HG03432 (cell line): Measurements from ENCODE around the gene ATP13A5.

Experiments used
- ATAC-seq: cut with Tn5 transposase; IDR thresholded peaks from one replicate; pipeline ENCODE4 v1.9.1; 2021; ENCODE audit warnings: mild to moderate bottlenecking, moderate library complexity; ENCODE audit not compliant: unreplicated experiment

The ATP13A5 gene

DNA sequence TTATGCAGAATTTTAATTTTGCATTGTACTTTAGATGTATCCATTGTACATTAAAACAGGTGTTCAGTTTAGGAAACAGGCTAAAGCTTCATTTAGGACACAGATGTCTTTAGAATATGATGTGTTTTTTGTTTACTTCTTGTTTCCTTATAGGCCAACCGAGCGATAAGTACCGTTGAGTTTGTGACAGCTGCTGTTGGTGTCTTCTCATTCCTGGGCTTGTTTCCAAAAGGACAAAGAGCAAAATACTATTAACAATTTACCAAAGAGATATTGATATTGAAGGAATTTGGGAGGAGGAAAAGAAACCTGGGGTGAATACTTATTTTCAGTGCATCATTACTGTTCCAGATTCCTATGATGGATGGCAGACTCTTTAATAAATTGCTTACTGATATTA lies 108.1 kb downstream of the ATP13A5 start:
- ATAC-seq = no peak

DNA sequence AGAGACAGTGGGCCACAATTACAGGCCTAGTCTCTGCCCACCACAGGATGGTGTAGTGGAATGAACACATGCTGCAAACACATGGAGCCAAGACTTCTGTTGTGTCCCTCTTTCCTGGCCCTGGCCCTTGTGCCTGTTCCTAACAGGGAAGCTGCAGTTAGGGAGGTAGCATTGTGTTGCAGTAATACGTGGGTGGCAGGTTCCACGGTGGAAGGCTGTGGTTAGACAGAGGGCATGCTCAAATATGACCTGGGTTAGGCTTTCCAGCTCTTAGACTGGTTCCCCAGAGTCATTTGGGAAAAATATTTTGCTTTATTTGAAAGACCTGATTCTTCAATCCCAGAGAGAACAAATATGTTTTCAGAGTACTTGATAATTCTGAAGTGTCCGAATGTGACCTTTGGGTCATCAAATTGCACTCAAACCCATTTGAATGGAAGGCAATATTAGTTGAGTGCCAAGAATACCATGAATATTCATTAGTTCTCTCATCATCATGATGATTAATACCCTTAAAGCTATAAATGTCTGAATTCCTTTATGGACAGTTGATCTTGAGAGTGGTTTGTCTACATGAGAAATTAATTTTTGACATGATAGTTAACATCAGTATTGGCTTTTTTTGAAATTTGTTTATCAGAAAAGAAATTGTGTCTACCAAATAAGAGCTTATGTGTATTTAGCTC lies 109.1 kb downstream of the ATP13A5 start:
- ATAC-seq = no peak

DNA sequence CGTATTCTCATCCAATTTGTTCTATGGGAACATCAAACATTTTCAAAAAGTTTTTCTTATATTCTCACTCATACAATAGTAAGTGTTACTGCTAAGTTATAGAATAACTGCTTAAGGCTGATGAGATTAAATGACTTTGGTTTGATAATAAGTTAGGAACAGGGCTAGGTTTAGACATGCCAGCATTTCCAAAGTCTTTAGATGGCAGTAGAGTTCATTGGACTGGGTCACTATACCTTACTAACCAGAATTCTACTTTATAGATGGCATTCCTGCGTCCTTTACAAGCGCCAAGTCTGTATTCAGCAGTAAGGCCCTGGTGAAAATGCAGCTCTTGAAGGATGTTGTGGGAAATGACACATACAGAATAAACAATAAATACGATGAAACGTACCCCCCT lies 115.8 kb downstream of the ATP13A5 start:
- ATAC-seq = no peak

DNA sequence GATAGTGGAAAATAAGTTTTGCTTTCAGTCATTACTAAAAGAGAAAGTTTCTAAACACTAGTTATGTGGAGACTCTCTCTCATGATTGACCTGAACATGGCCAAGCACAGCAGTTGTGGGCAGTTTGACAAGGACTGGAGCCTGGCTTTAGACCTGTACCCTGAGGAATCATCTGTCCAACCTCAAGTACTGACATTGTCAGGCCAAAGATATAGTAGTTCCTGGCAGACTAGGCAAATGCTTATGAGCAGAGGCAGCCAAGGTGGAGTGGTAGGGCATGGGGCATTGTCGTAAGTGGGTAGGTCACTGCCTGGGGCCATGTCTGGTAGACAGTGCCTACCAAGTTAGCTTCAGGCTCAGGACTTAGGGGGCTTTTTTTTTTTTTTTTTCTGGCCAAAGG lies 116.6 kb downstream of the ATP13A5 start:
- no peak for ATAC-seq

DNA sequence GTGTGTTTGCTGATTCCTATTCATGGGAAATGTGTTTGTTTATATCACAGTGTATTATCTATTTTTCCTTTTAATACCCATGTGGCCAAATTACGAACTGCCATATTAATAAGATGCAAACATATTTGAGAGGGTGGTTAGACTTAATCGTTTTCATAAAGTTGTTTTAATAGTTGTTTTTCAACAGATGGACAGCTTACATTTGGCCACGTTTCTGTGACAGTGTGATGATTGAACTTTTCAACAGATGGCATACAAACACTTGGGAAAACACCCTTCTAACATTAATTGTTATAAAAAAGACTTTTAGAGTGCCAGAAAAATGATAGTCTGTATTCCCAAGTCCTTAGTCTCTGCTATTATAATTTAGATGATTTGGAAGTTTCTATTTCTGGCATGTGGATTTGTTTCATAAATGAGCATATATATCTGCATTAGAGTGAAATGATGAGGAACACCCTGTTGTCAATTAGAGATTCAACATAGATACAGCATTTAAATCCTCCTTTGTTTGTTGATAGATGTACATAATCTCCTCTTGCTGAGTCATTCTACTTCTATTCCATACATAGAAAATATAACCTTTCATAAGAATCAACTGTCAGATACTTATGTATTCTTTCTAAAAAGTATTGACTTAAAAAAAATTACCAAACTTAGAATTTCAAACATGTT lies 124.4 kb downstream of the ATP13A5 start:
- ATAC-seq = no peak

DNA sequence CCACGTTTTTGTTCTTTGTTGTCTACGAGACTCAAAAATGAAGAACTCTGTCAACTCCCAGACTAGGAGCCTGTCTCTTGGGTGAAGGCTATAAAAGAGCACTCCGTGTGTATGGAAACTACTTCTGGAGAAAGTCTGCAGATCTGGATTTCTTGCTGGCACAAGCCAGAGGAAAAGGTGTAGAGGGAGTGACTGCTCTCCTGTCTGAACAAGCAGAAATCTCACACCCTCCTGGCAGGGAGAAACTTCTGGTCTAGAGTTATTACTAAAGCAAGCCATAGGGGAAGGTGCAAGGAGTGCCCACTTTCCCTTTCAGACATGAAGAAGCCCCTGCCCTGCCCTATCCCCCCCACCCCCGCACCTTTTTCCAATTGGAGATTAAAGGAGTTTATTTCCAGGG lies 128.1 kb downstream of the ATP13A5 start:
- ATAC-seq = no peak

DNA sequence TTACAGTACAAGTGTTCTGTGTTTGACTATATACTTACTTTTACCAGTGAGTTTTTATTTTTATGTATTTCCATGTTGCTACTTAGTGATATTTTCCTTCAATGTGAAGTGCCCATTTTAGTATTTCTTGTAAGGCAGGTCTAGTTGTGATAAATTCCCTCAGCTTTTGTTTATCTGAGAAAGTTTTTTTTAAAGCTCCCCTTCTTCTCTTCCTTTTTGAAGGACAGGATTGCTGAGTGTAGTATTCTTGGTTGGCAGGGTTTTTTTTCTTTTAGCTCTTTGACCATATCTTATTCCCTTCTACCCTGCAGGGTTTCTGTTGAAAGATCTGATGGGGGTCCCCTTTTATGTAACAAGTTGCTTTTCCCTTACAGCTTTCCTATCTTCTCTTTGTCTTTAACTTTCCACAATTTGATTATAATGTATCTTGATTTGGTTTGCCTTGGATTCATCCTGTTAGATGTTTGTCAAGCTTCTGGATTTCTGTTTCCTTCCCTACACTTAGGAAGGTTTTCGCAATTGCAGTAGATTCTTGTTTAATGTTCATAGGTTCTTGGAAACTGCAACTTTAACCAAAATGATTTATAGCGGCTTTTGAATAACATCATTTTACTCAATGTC lies 129.6 kb downstream of the ATP13A5 start:
- no peak for ATAC-seq

DNA sequence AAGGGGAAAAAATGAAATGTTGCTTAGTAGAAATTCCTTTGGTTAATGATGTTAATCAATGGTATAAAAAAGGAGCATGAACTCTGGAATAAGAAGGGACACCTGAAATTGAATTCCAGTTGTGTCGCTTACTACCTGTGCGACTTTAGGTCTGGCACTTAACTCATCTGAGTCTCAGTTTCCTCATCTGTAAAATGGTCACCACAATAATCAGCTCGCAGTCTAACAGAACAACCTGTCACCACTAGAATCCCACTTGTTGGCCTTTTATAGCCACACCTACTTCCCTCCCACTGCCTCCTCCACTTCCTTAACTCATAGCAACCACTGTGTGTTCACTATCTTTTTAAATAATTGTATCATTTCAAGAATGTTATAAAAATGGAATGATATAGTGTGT lies 135.0 kb downstream of the ATP13A5 start:
- no peak for ATAC-seq

DNA sequence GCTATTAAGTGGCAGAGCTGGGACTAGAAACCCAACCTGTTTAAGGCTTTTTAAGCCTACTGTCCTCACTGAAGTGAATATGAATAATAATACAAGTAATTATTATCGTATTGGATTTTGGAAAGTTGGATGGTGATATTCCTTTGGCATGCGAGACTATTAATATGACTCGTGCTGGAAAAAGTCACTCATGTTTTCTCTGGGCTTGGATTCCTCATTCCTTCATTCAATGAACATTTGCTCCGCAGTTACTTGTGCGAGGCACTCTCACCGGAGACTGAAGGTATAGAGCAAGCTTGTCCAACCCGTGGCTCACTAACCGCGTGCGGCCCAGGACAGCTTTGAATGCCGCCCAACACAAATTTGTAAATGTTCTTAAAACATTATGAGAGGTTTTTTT lies 136.8 kb downstream of the ATP13A5 start:
- ATAC-seq = no peak

DNA sequence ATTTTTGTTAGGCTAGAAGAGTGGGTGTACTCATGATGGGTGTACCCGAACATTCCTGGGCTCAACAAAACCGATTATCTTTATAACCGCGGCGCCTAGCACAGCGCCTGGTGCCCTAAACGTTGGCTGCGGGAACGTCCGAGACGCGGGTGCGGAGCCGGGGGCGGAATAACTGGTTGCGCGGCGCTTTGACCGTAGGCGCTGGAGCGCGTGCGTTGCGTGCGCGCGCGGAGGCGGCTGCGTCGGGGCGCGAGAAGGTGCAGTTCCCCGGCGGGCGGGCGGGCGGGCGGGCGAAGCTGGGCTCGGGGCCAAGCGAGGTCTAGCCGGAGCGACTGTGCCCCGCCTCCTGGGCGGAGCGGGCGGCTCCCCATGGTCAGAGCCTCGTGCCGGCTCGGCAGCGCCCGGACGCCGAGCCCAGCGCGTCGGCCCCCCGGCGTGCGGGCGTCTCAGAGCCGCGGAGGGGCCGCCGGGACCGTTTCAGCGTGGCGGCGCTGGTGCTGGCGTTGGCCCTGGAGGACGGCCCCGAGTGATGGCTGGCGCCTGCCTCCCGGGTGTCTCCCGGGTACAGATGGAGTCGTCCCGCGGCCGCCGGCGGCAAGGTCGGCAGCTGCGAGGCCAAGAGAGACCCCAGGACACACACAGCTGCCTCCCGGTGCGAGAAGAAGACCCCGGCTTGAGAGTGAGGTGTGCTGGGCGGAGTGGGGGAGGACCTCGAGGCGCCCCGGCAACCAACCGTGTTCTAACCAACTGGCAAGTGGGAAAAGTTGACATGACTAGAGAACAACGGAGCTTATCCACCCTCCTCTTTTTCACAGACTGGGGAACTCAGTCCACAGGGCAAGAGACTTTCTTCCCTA lies 137.5 kb downstream of the ATP13A5 start, which contains the start of gene PLAAT1:
Gene PLAAT1 (plus strand): TSS at position 373 of the 857 bp plus-strand sequence. CDS start 14,429 bp downstream, outside the sequence.
- ATAC-seq = peak; percentile 85

DNA sequence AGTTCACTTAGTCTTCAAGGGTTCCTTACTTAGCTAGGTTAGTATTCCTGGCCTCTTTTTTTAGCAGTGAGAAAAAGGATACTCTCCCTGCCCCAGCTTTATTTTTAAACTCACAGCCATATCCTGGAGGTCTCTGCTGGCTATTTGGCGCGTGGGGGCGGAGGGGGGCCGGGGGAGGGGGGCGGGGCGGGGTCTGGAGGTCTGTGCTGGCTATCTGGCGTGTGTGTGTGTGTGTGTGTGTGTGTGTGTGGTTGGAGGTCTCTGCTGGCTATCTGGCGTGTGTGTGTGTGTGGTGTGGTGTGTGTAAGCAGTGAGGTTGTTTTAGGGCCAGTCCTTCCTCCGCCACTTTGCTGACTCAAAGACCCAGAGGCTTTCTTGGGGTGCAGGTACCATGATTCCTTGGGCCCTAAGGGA lies 138.1 kb downstream of the ATP13A5 start:
- ATAC-seq = peak; percentile 10

DNA sequence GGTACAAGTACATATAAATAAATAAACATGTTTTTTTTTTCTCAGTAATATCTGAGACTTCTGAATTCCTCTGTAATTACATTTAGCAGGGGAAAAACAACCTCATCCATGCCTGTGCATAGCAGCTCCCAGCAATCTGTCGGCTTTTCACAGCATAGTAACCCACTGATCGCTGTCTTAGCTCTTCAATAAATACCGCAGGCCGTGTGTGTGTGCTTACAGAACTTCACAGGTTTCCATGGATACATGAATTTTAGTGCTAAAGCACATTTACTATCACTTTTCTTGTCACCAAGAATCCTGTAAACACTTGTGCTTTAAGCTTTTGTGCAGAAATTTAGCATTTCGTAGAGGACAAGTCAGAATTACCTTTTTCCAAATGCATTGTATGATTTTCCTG lies 141.5 kb downstream of the ATP13A5 start:
- no peak for ATAC-seq

DNA sequence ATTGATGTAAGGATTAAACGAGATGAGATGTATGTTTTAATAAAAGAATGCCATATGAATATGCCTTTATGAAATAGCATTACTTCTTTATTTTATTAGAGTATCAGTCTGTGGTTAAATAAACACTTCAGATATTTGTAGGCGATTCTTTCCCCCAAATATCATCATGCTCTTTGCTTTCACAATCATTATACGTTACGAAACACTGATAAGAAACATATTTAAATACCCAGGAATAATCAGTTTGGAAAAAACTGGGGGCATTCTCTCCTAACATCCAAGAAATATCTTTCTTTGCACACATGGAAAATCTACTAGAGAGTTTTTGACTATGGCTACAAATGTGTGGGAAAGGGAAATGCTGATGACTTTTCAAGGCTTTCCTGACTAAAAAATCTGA lies 142.0 kb downstream of the ATP13A5 start:
- no peak for ATAC-seq

DNA sequence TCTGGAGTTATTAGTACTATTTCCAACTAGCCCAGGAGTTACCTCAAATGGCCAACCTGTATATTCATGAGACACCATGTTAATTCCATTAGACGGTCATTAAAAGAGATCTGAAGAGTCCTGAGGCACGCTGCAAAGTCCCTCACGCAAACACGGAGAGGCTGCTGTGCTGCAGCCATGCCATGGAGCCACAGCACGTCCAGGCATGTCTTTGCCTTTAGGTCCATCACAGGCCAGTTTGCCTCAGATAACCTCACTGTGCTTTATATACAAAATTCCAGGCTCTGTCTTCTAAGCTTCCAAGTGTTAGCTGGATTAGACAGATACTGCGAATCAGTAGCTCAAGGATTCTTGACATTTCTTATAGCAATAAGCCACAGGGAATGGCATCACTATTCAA lies 147.4 kb downstream of the ATP13A5 start:
- no peak for ATAC-seq

DNA sequence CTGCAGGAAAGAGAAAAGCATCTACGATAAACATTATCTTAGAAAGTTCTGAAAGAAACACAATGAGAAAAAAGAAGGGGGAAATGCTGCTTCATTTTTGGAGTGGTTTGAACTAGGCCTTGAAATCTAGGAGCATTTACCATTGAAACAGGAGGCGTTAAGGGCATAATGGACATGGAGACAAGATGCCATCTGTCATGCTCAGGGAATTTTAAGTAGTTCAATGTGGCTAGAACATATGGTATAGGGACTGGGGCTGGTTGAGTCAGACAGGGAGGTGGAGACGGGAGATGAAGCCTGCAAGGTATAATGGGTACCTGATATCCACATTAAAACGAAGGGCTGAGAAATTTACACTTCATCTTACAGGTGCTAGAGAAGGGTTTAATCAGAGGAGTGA lies 147.9 kb downstream of the ATP13A5 start:
- no peak for ATAC-seq

DNA sequence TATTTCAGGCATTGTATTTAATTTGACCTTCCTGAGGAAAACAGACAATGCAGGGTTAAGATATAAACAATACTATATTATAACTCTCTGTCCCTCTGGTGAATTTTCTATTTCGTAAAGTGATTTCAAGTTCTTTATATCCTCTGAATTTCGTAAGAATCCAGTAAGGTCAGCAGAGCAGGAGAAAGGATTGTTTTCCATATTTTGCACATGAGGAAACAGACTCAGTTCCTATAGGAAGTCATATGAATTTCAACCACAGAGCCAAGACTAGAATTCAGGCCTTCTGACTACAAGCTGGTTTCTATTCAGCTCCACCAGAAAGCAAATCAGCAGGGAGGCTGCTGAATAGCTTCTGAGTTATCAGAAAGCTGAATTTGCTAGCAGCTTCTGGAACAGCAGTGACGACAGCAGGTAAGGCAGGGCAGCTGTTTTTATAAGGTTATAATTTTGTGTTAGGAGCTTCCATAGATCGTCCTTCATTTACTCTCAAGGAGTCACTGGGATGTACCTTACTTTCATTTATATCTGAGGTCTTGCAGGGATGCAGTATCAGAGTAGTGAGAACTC lies 148.6 kb downstream of the ATP13A5 start:
- no peak for ATAC-seq

DNA sequence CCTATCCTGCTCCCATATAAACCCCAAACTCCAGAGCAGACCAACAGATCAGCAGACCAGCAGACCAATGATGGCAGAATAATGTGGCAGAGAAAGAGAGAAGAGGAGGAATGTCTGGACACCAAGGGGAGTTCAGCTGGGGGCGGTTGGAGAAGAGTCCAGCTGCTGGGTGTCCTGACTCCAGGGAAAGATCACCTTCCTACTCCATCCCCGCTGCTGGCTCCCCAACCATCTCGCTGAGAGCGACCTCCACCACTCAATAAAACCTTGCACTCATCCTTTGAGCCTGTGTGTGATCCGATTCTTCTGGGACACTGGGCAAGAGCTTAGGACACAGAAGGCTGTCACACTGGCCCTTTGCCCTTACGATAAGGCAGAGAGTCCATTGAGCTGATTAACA lies 150.3 kb downstream of the ATP13A5 start:
- no peak for ATAC-seq

DNA sequence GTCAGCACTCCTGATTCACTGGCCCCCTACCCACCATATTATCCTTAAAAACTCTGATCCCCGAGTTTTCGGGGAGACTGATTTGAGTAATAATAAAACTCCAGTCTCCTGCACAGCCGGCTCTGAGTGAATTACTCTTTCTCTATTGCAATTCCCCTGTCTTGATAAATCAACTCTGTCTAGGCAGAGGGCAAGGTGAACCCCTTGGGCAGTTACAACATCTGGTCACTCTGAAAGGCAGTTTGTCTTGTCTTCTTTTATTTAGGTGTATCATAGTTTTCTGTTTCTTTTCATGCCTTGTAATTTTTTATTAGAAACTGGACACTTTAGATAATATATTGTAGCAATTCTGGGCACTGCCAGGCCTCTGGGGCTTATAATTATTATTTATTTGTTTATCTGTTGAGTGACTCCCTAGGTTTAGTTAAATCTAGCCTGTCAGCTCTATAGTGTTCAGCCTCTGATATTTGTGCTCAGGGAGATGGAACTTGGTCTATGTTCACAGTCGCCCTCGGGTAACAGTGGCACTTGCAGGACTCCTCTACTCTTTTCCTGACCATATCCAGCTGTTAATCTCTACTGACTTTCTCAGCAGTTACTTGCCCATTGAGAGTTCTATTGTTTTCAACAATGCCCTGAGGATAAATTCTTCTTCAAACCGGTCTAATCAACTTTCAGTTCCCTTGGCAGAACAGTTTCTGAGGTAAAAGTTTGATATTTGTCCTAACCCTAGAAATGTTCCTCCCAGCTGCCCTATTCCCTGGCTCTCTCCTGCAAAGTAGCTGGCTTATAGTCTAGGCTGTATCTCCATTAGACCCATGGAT lies 153.0 kb downstream of the ATP13A5 start:
- no peak for ATAC-seq
